HEK293 (cell line): ENCODE measurements around the gene IKZF2.

Source experiments
- CTCF ChIA-PET: fragments of 350-600 bp; formaldehyde crosslinking; extraction: SDS; loops from one replicate; lab custom pipeline; 2021; ENCODE audit warnings: antibody characterized with exemption; lab: Yijun Ruan, JAX
- POLR2A ChIA-PET: fragments of 300-600 bp; formaldehyde crosslinking; extraction: SDS; loops from one replicate; lab custom pipeline; 2020; ENCODE audit warnings: antibody characterized with exemption, inconsistent platforms; lab: Yijun Ruan, JAX
- H3K27ac ChIP-seq: fragments of 200-500 bp; sonication (Bioruptor generic); 2 replicates; pipeline ENCODE4 v1.5.1; 2014; ENCODE audit warnings: low read depth, low read length, control low read depth, inconsistent platforms; ENCODE audit errors: extremely low read depth
- H3K36me3 ChIP-seq, 2 experiments: fragments of 200-500 bp in 1 of 2; sonication (Bioruptor generic) in 1 of 2; 1 replicate in 1 of 2; 2 replicates in 1 of 2; pipeline ENCODE4 v1.5.1; 2014 to 2017; ENCODE audit warnings: inconsistent platforms in 2 of 2, low read length in 2 of 2; ENCODE audit not compliant: control insufficient read depth in 2 of 2, insufficient read depth in 1 of 2
- H3K4me1 ChIP-seq: fragments of 200-500 bp; sonication (Bioruptor generic); 2 replicates; pipeline ENCODE4 v1.5.1; 2014; ENCODE audit warnings: mild to moderate bottlenecking, low read length, inconsistent platforms; ENCODE audit not compliant: control insufficient read depth, insufficient read depth
- H3K4me3 ChIP-seq: 2 replicates; pipeline ENCODE4 v1.5.1; 2011; ENCODE audit warnings: low read depth, mild to moderate bottlenecking, control low read depth, low read length, moderate library complexity
- H3K9me3 ChIP-seq: fragments of 200-500 bp; sonication (Bioruptor generic); 2 replicates; pipeline ENCODE4 v1.5.1; 2014; ENCODE audit warnings: low read depth, low read length, inconsistent platforms; ENCODE audit not compliant: control insufficient read depth, insufficient read depth
- GFI1B ChIP-seq: fragments of 450-650 bp; formaldehyde crosslinking; IDR thresholded peaks from 2 replicates; pipeline ENCODE4 v1.5.1; 2016; ENCODE audit warnings: missing biosample characterization, missing genetic modification characterization
- HIC1 ChIP-seq: fragments of 450-650 bp; formaldehyde crosslinking; IDR thresholded peaks from 2 replicates; pipeline ENCODE4 v1.5.1; 2016; ENCODE audit warnings: missing biosample characterization, missing genetic modification characterization
- PRDM10 ChIP-seq: fragments of 450-650 bp; formaldehyde crosslinking; IDR thresholded peaks from 2 replicates; pipeline ENCODE4 v1.5.1; 2016; ENCODE audit warnings: missing biosample characterization, missing genetic modification characterization
- RBAK ChIP-seq: fragments of 450-650 bp; formaldehyde crosslinking; IDR thresholded peaks from 2 replicates; pipeline ENCODE4 v1.5.1; 2016; ENCODE audit warnings: missing biosample characterization, missing genetic modification characterization
- SP2 ChIP-seq: fragments of 450-650 bp; formaldehyde crosslinking; IDR thresholded peaks from 2 replicates; pipeline ENCODE4 v1.5.1; 2016; ENCODE audit warnings: missing biosample characterization, missing genetic modification characterization
- ZBTB1 ChIP-seq: fragments of 450-650 bp; formaldehyde crosslinking; IDR thresholded peaks from 2 replicates; pipeline ENCODE4 v1.5.1; 2016; ENCODE audit warnings: missing biosample characterization, missing genetic modification characterization
- ZFHX2 ChIP-seq: fragments of 450-650 bp; formaldehyde crosslinking; conservative IDR thresholded peaks from 2 replicates; pipeline ENCODE4 v1.5.1; 2016; ENCODE audit warnings: missing biosample characterization, missing genetic modification characterization
- ZNF335 ChIP-seq: fragments of 450-650 bp; formaldehyde crosslinking; conservative IDR thresholded peaks from 2 replicates; pipeline ENCODE4 v1.5.1; 2016; ENCODE audit warnings: missing biosample characterization, missing genetic modification characterization
- ZNF354C ChIP-seq: fragments of 450-650 bp; formaldehyde crosslinking; IDR thresholded peaks from 2 replicates; pipeline ENCODE4 v1.5.1; 2016; ENCODE audit warnings: missing biosample characterization, missing genetic modification characterization, low read depth, borderline replicate concordance
- ZNF366 ChIP-seq: fragments of 450-650 bp; formaldehyde crosslinking; conservative IDR thresholded peaks from 2 replicates; pipeline ENCODE4 v1.5.1; 2016; ENCODE audit warnings: missing biosample characterization, missing genetic modification characterization
- ZNF510 ChIP-seq: fragments of 450-650 bp; formaldehyde crosslinking; IDR thresholded peaks from 2 replicates; pipeline ENCODE4 v1.5.1; 2018; ENCODE audit warnings: mild to moderate bottlenecking, missing genetic modification characterization, missing biosample characterization; ENCODE audit not compliant: insufficient replicate concordance
- ZNF514 ChIP-seq: fragments of 450-650 bp; formaldehyde crosslinking; IDR thresholded peaks from 2 replicates; pipeline ENCODE4 v1.5.1; 2016; ENCODE audit warnings: missing biosample characterization, missing genetic modification characterization
- ZNF624 ChIP-seq: fragments of 450-650 bp; formaldehyde crosslinking; IDR thresholded peaks from 2 replicates; pipeline ENCODE4 v1.5.1; 2017; ENCODE audit warnings: missing biosample characterization, missing genetic modification characterization
- ZNF629 ChIP-seq: fragments of 450-650 bp; formaldehyde crosslinking; IDR thresholded peaks from 2 replicates; pipeline ENCODE4 v1.5.1; 2017; ENCODE audit warnings: missing biosample characterization, missing genetic modification characterization
- ZNF639 ChIP-seq: fragments of 450-650 bp; formaldehyde crosslinking; IDR thresholded peaks from 2 replicates; pipeline ENCODE4 v1.5.1; 2016; ENCODE audit warnings: missing biosample characterization, missing genetic modification characterization
- ZNF658 ChIP-seq: fragments of 450-650 bp; formaldehyde crosslinking; IDR thresholded peaks from 2 replicates; pipeline ENCODE4; 2016; ENCODE audit warnings: missing biosample characterization, missing genetic modification characterization
- ZNF843 ChIP-seq: fragments of 450-650 bp; formaldehyde crosslinking; IDR thresholded peaks from 2 replicates; pipeline ENCODE4 v1.5.1; 2016; ENCODE audit warnings: missing biosample characterization, missing genetic modification characterization
- TF ChIP-seq, protein P1 (sequence below): fragments of 450-650 bp; IDR thresholded peaks from 2 replicates; pipeline ENCODE4 v1.5.1; 2018; ENCODE audit warnings: missing biosample characterization, mild to moderate bottlenecking, missing genetic modification characterization
- TF ChIP-seq, protein P2 (sequence below): fragments of 450-650 bp; formaldehyde crosslinking; IDR thresholded peaks from 2 replicates; pipeline ENCODE4; 2016; ENCODE audit warnings: missing biosample characterization, missing genetic modification characterization

The IKZF2 gene

DNA sequence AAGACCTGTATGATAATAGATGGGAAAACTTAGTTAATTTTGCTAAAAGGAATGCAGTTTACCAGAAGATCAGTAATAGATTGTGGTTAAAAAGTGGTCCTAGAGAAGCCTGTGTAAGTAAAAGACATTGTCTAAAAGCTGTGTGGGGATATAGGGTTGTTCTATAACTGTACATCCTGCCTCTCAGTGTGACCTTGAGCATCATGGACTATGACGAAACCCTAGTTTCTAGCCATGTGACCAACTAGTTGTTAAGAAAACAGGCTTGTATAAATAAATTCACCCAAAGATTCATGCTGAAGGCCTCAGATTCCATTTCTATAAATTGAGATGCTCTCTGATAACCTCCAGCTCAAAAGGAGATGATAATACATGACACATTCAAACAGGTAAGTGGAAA is 160.7 kb downstream of the IKZF2 start:
- Histone ChIP-seq H3K4me1 (no peaks in the 10 kb centered on the region), H3K36me3 (no peaks in the 10 kb centered on the region), H3K27ac (no peak overlapping the region), H3K9me3 (no peaks in the 10 kb centered on the region), H3K4me3 (no peak overlapping the region)
- ChIA-PET POLR2A (no interaction called here), CTCF (interaction anchor here (0.6 to 1.2 kb wide), 2 partner anchors 11 to 348 kb away, joined by 3 to 4 read pairs; no protein-coding TSS in a partner anchor)
- no peak for TF ChIP-seq ZNF843 (tag by site-specific recombination)
- TF ChIP-seq ZNF335: no peak
- TF ChIP-seq, protein P1, sequence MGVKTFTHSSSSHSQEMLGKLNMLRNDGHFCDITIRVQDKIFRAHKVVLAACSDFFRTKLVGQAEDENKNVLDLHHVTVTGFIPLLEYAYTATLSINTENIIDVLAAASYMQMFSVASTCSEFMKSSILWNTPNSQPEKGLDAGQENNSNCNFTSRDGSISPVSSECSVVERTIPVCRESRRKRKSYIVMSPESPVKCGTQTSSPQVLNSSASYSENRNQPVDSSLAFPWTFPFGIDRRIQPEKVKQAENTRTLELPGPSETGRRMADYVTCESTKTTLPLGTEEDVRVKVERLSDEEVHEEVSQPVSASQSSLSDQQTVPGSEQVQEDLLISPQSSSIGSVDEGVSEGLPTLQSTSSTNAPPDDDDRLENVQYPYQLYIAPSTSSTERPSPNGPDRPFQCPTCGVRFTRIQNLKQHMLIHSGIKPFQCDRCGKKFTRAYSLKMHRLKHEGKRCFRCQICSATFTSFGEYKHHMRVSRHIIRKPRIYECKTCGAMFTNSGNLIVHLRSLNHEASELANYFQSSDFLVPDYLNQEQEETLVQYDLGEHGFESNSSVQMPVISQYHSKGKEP (tag by site-specific recombination): no peak
- no peak for TF ChIP-seq RBAK (tag by site-specific recombination)
- TF ChIP-seq HIC1 (tag by site-specific recombination): no peak

DNA sequence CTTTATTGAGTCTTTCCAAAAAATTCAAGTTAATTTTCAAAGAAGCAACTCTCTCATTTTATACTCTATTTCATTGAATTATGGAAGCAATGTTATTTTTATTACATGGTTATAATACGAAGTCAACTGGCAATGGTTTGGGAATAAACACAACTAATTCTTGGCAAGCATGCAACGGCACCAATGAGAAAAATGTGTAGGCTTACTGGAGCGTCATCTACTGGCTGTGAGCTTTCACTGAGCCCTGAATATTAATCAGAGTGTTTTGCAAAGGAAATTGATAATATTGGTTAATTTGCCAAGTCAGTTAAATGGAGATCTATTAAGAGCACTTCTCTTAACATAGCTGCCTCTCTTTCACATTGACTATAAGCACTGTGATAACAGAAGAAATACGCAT is 163.9 kb downstream of the IKZF2 start:
- ChIA-PET POLR2A (no interaction called here), CTCF (interaction anchor here (0.7 kb wide), 1 partner anchor 39 kb away, joined by 3 read pairs; no protein-coding TSS in a partner anchor)
- Histone ChIP-seq H3K4me3 (no peak overlapping the region), H3K9me3 (no peaks in the 10 kb centered on the region), H3K27ac (no peak overlapping the region), H3K36me3 (no peaks in the 10 kb centered on the region), H3K4me1 (no peaks in the 10 kb centered on the region)
- TF ChIP-seq ZNF624 (no peak), ZNF366 (tag by site-specific recombination) (no peak), ZBTB1 (tag by site-specific recombination) (no peak), SP2 (tag by site-specific recombination) (no peak), ZFHX2 (tag by site-specific recombination) (no peak), ZNF510 (tag by site-specific recombination) (no peak), ZNF629 (tag by site-specific recombination) (no peak), GFI1B (no peak), RBAK (tag by site-specific recombination) (no peak), ZNF354C (tag by site-specific recombination) (no peak), ZNF658 (tag by site-specific recombination) (no peak), PRDM10 (no peak), ZNF514 (no peak), ZNF639 (tag by site-specific recombination) (no peak)
- TF ChIP-seq, protein P2, sequence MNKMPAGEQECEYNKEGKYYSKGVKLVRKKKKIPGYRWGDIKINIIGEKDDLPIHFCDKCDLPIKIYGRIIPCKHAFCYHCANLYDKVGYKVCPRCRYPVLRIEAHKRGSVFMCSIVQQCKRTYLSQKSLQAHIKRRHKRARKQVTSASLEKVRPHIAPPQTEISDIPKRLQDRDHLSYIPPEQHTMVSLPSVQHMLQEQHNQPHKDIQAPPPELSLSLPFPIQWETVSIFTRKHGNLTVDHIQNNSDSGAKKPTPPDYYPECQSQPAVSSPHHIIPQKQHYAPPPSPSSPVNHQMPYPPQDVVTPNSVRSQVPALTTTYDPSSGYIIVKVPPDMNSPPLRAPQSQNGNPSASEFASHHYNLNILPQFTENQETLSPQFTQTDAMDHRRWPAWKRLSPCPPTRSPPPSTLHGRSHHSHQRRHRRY (tag by site-specific recombination): no peak
